ENCODE measurements around the gene GSG1L.

The GSG1L gene

GRCh38 chr16:28063591-28064061 lies at the start of gene GSG1L:
GSG1L (minus strand) TSS chr16:28063714; CDS start chr16:28063424, 290 bp downstream.
- no peak for ATAC-seq
- no peak within 1 kb of the TSS for H3K4me3 Mint-ChIP-seq

DNA sequence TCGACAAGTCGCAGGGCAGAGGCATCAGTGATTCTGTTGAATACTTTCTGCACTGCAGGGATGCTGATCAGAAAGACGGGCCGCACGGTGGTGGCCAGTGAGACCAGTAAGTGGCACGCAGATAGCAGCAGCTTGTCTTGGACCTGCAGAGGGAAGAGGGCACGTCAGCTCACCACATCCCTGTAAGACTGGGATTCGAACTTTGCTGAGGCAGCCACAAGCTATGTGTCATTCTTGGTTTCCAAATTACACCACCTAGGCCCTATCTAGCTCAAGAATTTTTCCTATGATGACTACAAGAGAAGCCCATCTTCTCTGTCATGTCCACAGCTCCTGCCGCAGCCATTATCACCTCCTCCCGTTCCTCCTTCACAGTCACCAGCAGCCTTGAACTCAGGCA lies 49.4 kb upstream of the GSG1L start:
- peak overlapping the region; percentile 88 for H3K27ac Mint-ChIP-seq
- no peaks in the 10 kb centered on the region for H3K9me3 Mint-ChIP-seq
- DNase-seq (ENCODE audit: low spot score in 2 of 2) (peak in 1 of 2 donors; percentile 74), ATAC-seq (peak; percentile 98)
- peak overlapping the region; percentile 24 for H3K4me3 Mint-ChIP-seq
- H3K36me3 Mint-ChIP-seq = peaks cover 100% of the 10 kb centered on the region
- peaks cover 30% of the 10 kb centered on the region for H3K4me1 Mint-ChIP-seq

More at GRCh38 chr16:28063591-28064061, at the start of gene GSG1L:
- no peaks in the 10 kb centered on the region for H3K36me3 Mint-ChIP-seq
- DNase-seq (ENCODE audit: low spot score in 2 of 2) = no peak
- H3K9me3 Mint-ChIP-seq = no peaks in the 10 kb centered on the region
- H3K27ac Mint-ChIP-seq = no peak within 1 kb of the TSS
- peaks cover 10% of the 10 kb centered on the region for H3K4me1 Mint-ChIP-seq

DNA sequence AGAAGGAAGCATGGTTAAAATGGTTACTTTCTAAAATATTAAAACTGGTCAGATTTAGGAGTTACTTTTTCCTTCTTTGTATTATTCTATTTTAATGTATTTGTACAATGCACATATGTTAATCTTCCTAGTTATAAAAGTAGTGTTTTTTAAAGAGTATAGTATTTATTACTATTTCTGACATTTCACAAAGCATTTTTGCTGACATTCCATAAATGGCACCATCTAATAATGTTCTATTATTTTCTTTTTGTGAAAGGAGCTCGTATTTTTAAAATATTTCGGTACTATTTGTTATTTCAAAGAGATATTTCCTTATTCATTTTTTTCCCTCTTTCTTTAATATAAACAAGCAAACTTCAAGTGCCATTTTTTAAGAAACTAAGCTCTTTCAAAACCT lies 47.5 kb upstream of the GSG1L start:
- no peak overlapping the region for H3K4me3 Mint-ChIP-seq
- H3K4me1 Mint-ChIP-seq = peaks cover 25% of the 10 kb centered on the region
- H3K27ac Mint-ChIP-seq = peak overlapping the region; percentile 56

DNA sequence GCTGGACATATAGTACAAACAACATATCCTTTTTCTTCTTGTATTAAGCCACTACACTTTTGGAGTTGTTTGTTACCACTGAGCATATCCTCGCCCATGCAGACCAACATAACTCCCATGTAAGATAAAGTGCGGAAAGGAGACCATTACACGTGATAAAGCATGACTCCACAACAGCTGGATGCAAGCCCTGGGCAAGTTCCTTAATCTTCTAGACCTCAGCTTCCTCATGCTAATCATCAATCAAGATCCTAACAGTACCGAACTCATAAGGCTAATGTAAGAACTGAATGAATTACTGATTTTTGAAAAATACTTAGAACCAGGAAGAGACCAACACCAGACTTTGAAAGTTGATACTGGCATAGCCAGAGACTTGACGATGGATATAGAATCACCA lies 47.0 kb upstream of the GSG1L start:
- DNase-seq (ENCODE audit: low spot score in 2 of 2) = no peak
- peak overlapping the region; percentile 56 for H3K27ac Mint-ChIP-seq
- no peak for ATAC-seq
- peaks cover 25% of the 10 kb centered on the region for H3K4me1 Mint-ChIP-seq
- H3K4me3 Mint-ChIP-seq = no peak overlapping the region
- peaks cover 100% of the 10 kb centered on the region for H3K36me3 Mint-ChIP-seq
- H3K9me3 Mint-ChIP-seq = no peaks in the 10 kb centered on the region

More for the DNA sequence above, 47.5 kb upstream of the GSG1L start:
- Mint-ChIP-seq H3K36me3 (peaks cover 100% of the 10 kb centered on the region), H3K9me3 (no peaks in the 10 kb centered on the region)
- ATAC-seq (no peak), DNase-seq (ENCODE audit: low spot score in 2 of 2) (no peak)

- H3K36me3 Mint-ChIP-seq = peaks cover 100% of the 10 kb centered on the region
These were observed 46.6 kb upstream of the GSG1L start for GRCh38 chr16:28110074-28110473.

DNA sequence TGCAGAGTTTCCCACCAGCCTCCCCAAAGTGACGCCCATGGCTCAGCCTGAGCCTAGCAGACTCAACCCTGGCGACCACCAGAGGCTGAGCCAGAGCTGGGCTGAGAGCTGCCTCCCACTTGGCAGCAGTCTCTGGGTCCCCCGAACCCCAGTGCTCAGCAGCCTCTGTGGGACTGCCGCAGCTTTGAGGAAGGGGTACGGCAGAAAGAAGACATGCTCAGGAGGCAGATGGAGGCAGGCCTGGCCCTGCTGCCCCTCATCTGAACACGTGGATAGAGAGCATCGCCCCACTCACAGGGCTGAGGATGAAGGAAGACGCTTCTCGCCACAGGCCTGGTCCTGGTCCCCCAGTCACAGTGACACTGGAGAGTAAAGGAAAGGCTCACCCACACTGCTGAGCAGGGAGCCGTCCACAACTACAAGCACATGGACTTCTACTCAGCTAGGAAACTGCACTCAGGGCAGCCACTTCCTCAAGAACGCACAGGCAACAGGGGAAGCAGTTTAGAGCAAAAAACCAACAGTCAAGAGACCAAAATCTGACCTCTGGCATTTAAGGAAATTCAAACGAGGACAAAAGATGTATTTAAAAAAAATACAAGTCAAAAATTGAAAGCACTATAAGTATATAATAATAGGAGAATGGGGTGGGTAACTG lies 45.2 kb upstream of the GSG1L start:
- no peak for DNase-seq (ENCODE audit: low spot score in 2 of 2)
- H3K9me3 Mint-ChIP-seq = no peaks in the 10 kb centered on the region
- H3K36me3 Mint-ChIP-seq = peaks cover 100% of the 10 kb centered on the region
- no peak overlapping the region for H3K4me3 Mint-ChIP-seq
- no peak for ATAC-seq
- peaks cover 25% of the 10 kb centered on the region for H3K4me1 Mint-ChIP-seq
- peak overlapping the region; percentile 56 for H3K27ac Mint-ChIP-seq

More at GRCh38 chr16:28110074-28110473, 46.6 kb upstream of the GSG1L start:
- ATAC-seq (no peak), DNase-seq (ENCODE audit: low spot score in 2 of 2) (no peak)
- peaks cover 25% of the 10 kb centered on the region for H3K4me1 Mint-ChIP-seq
- H3K4me3 Mint-ChIP-seq = no peak overlapping the region
- peak overlapping the region; percentile 56 for H3K27ac Mint-ChIP-seq
- no peaks in the 10 kb centered on the region for H3K9me3 Mint-ChIP-seq

GRCh38 chr16:28107232-28107631 lies 43.7 kb upstream of the GSG1L start:
- H3K9me3 Mint-ChIP-seq = no peaks in the 10 kb centered on the region
- H3K27ac Mint-ChIP-seq = peak overlapping the region; percentile 56
- DNase-seq (ENCODE audit: low spot score in 2 of 2) (no peak), ATAC-seq (no peak)
- no peak overlapping the region for H3K4me3 Mint-ChIP-seq
- peaks cover 12% of the 10 kb centered on the region for H3K4me1 Mint-ChIP-seq
- H3K36me3 Mint-ChIP-seq = peaks cover 100% of the 10 kb centered on the region

- ATAC-seq = no peak
- peaks cover 100% of the 10 kb centered on the region for H3K36me3 Mint-ChIP-seq
- peaks cover 11% of the 10 kb centered on the region for H3K4me1 Mint-ChIP-seq
These were observed 43.1 kb upstream of the GSG1L start for GRCh38 chr16:28106467-28107215.

DNA sequence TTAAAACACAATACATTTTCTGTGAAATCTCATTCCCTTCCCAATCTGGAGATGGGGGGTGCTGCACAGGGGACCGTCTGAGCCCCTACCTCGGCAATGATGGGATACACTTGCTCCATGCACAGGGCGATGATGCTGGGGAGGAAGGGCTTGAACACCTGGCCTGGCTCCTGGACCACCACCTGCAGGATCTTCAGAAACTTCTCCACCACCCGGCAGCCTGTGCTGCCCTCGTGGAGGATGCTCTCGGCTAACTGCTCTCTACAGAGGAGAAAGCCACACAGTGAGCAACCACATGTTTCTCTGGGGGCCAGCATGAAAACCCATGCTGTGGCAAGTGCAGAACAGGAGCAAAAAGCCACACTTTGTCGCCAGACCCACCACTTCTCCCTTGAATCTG lies 42.4 kb upstream of the GSG1L start:
- Mint-ChIP-seq H3K27ac (peak overlapping the region; percentile 8), H3K4me1 (peaks cover 11% of the 10 kb centered on the region), H3K4me3 (no peak overlapping the region), H3K9me3 (no peaks in the 10 kb centered on the region), H3K36me3 (peaks cover 100% of the 10 kb centered on the region)
- DNase-seq (ENCODE audit: low spot score in 2 of 2) (no peak), ATAC-seq (no peak)

More at GRCh38 chr16:28106467-28107215, 43.1 kb upstream of the GSG1L start:
- no peaks in the 10 kb centered on the region for H3K9me3 Mint-ChIP-seq
- no peak for DNase-seq (ENCODE audit: low spot score in 2 of 2)
- no peak overlapping the region for H3K4me3 Mint-ChIP-seq
- no peak overlapping the region for H3K27ac Mint-ChIP-seq

GRCh38 chr16:28105297-28105696 lies 41.8 kb upstream of the GSG1L start:
- H3K9me3 Mint-ChIP-seq = no peaks in the 10 kb centered on the region
- DNase-seq (ENCODE audit: low spot score in 2 of 2) (no peak), ATAC-seq (no peak)
- peaks cover 11% of the 10 kb centered on the region for H3K4me1 Mint-ChIP-seq
- peaks cover 100% of the 10 kb centered on the region for H3K36me3 Mint-ChIP-seq
- H3K4me3 Mint-ChIP-seq = no peak overlapping the region
- peak overlapping the region; percentile 23 for H3K27ac Mint-ChIP-seq

GRCh38 chr16:28104404-28104803 lies 40.9 kb upstream of the GSG1L start:
- ATAC-seq (no peak), DNase-seq (ENCODE audit: low spot score in 2 of 2) (no peak)
- H3K4me3 Mint-ChIP-seq = no peak overlapping the region
- peaks cover 7% of the 10 kb centered on the region for H3K4me1 Mint-ChIP-seq
- H3K9me3 Mint-ChIP-seq = no peaks in the 10 kb centered on the region
- no peak overlapping the region for H3K27ac Mint-ChIP-seq
- peaks cover 100% of the 10 kb centered on the region for H3K36me3 Mint-ChIP-seq

DNA sequence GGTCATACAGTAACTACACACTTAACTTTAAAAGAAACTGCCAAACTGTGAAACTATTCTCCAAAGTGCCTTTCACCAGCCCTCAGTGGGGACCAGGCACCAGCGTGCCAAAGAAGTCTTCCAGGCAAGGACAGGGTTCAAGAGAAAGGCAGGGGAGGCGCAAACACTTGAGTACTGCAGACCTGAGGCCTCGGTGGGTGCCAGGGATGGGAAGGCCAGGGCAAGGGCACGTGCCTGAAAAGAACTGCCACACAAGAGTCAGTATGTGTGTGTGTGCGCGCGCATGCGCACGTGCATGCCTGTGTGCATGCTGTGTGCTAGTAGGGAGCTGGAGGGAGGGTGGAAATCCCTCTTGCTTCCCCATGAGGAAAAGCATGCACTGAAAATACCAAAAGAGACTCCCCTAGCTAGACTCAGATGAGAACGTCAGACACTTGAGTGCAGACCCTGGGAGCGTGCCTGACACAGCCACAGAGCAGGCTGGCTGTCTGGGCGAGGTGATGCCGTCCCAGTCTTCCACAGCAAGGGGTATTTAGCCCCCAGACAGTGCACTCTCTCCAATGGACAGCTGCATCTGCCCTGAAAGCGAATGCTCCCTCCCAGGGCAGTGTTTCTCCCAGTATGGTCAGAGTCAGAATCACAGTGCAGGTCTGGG lies 40.1 kb upstream of the GSG1L start:
- Mint-ChIP-seq H3K36me3 (peaks cover 100% of the 10 kb centered on the region), H3K9me3 (no peaks in the 10 kb centered on the region), H3K27ac (peak overlapping the region; percentile 58), H3K4me1 (no peaks in the 10 kb centered on the region), H3K4me3 (no peak overlapping the region)
- ATAC-seq (no peak), DNase-seq (ENCODE audit: low spot score in 2 of 2) (no peak)

- H3K27ac Mint-ChIP-seq = peak overlapping the region; percentile 79
- H3K4me1 Mint-ChIP-seq = peaks cover 6% of the 10 kb centered on the region
- H3K9me3 Mint-ChIP-seq = no peaks in the 10 kb centered on the region
- DNase-seq (ENCODE audit: low spot score in 2 of 2) (no peak), ATAC-seq (no peak)
- H3K4me3 Mint-ChIP-seq = no peak overlapping the region
- H3K36me3 Mint-ChIP-seq = peaks cover 99% of the 10 kb centered on the region
These were observed 38.0 kb upstream of the GSG1L start for GRCh38 chr16:28101533-28101890.

DNA sequence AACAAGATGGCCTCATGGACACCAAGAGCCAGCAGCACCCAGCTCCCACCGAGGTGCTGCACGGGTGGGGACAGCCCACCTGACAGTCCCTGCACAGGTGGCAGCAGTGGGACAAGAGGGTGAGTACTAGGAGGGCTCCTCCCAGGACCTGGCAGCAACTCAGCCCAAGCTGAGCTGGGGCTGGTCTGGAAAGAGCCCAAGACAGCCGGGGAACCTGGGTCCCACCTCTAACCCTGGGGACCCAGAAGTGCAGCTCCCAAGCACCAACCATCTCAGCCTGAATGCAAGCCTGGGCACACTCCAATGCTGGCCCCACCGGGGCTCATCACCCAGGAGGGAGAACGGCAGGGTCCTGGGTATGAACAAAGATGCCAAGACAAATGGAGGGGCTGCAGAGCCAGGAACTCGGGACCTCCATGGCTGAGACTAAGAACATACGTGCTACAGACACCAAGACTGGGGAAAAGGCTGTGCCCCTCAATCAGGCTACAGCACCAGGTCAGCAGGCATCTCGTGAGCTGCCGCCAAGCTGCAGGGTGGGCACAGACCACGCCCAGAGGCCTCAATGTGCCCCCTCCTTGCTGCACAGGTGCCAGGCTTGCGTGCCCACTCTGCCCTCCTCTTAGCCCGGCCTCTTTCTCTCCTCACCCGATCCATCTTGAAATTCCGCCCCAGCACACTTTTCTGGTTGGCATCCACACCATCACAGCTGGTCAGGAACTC lies 37.5 kb upstream of the GSG1L start:
- no peak overlapping the region for H3K4me3 Mint-ChIP-seq

More for the DNA sequence above, 37.5 kb upstream of the GSG1L start:
- H3K27ac Mint-ChIP-seq = peak overlapping the region; percentile 46
- H3K9me3 Mint-ChIP-seq = no peaks in the 10 kb centered on the region
- DNase-seq (ENCODE audit: low spot score in 2 of 2) = no peak
- peaks cover 99% of the 10 kb centered on the region for H3K36me3 Mint-ChIP-seq
- no peak for ATAC-seq
- H3K4me1 Mint-ChIP-seq = peaks cover 6% of the 10 kb centered on the region

Data from stimulated activated effector memory CD8-positive, alpha-beta T cell treated with anti-CD3 and anti-CD28 coated beads, Interleukin-12 subunit alpha, Interleukin-12 subunit beta, amount 100 ng/mL, for 72 hours (primary cell).